Stimulated activated naive CD4-positive, alpha-beta T cell treated with Interleukin-2 at 50 U/mL for 16 hours (primary cell): ENCODE measurements around the gene MAPRE2.
"Not testable (repeated sequence)": the region's sequence is repeated elsewhere in the genome, so short reads cannot be mapped to it uniquely, and the experiment has no call there.

Experiments
- DNase-seq: peaks from one replicate; lab custom pipeline; 2025; lab: John Stamatoyannopoulos, UW

Gene MAPRE2

DNA sequence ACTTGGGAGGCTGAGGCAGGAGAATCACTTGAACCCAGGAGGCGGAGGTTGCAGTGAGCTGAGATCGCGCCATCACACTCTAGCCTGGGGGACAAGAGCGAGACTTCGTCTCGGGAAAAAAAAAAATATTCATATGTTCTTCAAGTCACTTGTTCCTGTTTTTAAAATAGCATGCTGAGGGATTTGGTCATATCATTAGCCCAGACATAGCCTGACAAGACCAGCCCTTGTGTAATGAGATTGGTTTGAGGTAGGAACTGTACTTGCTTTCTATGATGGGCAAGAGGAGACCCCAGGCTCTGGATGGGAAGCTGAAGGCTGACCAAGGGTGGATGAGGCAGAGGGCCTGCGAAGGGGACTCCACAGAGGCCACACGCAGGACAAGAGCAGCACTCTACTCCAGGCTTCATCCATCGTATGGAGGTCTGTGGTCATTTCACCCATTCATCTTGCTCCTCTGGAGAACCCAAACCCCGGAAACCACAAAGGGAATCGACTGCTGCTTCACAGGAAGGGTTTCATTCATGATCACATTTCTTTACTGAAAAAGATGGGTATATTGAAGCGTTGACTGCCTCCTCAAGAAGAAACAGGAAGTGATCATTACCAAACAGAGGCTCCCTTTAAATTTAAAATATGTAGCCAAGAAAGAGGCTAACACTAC is 112.5 kb downstream of the MAPRE2 start:
- DNase-seq = no peak

DNA sequence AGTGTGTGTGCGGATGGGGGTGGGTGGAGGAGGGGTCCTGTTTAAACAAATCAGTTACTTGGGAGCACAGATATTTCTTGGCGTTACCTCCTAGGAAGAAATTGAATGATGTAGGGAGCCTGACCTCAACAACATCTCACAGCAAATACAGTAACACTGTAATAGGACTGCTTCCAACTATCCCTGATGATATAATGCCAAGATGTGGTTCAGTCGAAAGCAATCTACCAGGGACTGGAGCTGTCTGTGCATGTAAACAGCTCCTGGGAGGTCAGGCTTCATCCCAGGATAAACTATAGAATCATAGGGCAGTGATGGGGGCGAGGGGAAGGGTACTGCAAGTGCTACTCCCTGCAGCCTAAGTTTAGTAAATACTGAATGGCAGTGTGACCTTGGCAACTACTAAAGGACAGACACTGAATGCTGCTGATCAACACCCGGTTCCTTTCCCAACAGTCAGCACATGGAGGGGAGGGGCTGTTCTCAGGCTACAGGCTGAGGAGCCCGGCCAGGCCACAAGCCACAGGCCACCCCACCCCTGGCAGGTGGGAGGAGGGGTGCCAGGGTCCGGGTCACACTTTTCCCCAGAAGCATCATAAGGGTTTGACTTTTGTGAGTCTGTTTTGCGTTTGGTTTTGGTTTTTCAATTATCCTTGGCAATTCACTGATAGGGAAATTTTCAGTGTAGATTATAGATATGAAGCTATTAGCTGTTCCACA is 114.3 kb downstream of the MAPRE2 start:
- DNase-seq = no peak

DNA sequence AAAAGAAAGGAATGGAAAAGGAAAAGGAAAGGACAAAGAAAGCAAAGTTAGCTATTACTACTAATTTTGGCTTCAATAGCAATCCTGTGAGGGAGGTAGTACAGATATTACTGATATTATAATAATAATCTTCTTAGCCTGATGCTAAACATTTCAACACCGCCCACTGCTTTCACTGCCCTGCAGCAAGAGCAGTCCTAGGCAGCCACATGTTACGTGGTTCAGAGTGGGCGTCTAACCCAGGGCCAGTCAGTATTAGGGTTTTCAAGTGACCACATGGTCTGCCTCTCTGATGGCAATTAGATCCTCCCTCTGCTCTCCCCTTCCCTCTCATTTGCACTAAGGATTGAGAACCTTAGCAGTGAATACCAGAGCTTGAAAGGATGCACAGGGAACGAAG is 116.0 kb downstream of the MAPRE2 start:
- DNase-seq = no peak

DNA sequence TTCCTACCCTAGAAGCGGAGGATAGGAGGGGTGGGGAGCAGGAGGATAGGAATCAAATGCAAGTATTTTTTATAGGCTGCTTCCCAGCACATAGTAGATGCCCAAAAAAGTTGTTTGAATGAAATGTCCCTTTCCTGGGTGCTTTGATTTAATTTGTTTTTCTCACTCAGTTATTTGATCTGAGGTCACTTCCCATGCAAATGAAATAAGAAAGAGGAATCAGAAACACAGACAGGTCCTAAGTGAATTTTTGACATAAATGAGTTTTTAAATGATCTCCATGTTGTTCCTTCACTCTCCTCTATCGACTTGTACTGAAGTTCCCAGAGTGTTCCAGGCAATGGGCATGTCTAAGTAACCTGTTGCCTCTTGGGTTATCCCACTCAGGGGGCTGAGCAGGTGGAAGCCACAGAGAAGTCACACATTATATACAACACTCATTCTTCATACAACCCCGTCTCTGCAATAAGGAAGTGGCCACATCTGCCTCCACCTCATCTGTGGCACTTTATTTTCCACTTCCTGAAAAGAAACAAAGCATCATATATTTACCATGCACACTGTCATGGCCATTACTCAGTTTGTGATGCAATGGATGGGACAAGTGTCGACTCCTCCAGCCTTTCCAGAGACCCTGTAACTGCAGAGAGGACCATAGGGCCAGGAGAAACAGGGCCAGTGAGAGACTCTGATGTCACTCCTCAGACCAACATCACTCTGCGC is 117.7 kb downstream of the MAPRE2 start:
- DNase-seq = no peak

DNA sequence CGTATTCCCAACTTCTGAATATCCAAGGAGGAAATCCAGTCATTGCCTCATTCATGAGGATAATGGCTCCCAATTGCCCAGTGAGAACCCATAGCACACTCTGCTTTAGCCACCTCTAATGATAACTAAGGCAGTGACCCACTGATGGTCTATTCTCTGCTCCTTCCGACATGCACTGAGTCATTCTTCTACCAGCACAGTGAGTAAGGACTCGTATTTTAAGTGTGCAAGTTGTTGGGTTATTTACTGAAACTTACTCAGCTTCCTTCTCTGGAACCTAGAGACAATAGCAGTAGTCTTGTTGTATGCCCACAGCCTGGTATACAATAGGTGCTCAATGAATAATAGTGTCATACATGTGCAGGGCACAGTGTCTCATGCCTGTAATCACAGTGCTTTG is 118.6 kb downstream of the MAPRE2 start:
- no peak for DNase-seq

DNA sequence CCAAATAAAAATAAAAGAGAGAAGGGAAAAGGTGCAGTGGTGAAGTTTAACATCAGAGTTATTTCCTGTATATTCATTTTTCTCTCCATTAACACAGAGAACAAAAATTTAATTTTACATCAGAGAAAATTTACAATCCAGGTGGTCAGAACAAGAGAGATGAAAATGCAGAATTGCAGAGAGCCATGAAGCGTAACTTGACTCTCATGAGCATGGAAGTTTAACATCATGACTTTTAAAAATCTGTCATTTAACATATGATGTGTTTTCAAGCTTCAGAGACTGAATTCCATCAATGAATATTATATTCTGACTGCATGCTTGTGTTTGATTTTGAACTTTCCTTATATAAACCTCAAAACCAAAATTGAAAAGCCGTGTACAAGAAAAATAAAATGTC is 120.3 kb downstream of the MAPRE2 start:
- no peak for DNase-seq

DNA sequence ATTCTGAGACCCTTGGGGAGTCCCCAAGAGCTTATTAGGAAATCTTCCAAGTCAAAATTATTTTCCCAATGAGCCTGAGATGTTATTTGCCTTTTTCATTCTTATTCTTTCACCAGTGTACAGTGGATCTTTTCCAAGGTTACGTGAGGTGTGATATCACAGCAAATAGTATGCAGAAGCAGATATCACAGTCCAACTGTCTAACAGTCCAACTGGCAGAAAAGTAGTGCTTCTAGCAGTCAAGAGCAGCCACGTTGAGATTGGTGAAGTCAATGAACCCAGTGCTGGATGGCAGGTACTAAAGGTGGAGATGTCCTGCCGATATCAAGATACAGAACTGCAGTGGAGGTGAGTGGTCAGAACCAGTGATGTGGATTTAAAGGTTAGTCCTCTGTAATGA is 120.7 kb downstream of the MAPRE2 start:
- no peak for DNase-seq

DNA sequence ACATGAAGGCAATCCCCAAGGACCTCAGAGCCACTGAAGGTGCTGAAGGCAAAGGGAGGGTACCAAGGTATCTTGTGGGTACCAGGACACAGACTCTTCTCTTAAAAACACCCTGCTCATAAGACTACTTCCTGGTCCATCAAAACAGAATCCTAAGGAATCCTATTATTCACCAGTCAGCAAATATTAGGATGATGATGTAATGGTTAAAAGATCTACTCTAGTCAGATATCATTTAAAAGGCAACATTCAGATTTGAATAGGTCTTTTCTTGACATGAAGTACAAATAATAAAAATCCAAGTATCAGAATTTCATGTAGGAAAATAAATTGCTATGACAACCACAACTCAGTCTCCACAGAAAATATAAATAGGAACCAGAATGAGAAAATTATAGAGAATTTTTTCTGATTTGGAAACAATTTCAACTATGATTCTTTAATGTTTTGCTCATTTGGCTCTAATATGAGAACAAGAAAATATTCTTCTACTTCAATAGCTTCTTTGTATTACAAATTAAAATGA is 121.9 kb downstream of the MAPRE2 start:
- DNase-seq = no peak

DNA sequence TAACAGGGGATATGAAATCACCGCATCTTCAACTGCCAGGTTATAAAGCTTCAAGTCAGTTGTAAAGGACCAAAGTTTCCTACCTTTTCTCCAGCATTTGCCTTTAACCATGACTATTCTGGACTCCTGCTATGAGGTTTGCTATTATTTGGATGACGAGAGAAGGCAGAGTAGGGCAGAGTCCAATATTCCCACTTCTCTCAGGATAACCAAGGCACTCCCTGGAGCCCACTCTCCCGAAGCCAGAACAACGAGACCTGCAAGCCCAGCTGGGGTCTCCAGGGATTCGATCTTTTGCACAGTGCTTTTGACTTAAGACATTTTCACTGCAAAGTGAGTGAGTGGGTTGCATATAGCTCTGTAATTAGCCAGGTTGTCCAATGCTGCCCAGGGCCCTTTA is 122.5 kb downstream of the MAPRE2 start:
- DNase-seq = no peak

DNA sequence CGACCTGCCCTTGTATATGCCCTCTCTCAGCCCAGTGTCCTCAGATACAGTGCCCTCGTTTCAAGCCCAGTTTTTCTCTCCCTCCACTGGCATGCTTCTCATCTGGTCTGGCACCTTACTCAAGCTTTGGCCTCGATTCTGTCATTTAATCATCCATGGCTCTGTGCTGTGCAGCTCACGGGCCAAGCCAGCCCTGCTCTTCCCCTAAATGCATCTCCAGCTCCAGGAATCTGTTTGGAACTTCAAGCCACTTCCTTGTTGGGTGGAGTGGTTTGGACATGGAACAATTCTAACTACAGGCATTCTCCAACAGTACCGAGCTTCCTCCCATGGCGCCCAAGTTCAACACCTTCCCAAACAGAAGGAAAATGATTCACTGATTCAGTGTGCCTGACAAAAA is 122.9 kb downstream of the MAPRE2 start:
- DNase-seq = no peak

DNA sequence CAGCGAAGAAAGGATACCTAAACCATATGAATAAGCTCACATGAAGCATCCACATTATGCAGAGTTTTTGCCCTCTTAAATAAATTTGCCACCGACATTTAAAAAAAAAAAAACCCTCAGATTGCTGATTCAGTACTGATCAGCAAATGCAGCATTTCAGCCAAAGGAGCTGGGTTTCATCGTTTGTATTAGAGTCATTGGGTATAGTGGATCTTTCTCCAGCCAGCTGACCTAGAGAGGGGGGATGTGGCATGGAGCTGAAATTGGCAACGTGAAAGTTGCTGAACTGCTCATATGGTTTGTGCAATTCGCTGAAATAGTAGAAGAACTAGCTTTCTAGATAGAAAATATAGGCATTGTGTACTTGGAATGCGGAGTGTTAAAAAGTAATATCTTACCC is 126.1 kb downstream of the MAPRE2 start:
- no peak for DNase-seq

DNA sequence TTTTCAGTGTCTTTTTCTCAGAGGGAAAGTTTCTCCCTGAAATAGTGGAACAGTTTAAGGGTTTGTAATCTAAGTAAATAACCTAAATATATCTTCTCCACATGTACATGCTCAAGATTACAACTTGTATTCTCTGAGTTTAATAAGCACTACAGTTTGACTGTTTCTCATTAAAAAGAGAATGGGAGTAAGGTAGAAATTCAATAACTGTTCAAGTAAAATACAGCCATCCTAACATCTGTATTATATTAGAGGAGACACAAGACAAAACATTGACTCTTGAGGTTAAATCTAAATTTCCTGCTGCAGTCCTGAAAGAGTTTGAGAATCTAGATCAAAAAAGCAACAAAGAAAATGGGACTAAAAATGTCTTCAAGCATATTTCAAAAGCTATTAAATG is 126.6 kb downstream of the MAPRE2 start:
- no peak for DNase-seq

DNA sequence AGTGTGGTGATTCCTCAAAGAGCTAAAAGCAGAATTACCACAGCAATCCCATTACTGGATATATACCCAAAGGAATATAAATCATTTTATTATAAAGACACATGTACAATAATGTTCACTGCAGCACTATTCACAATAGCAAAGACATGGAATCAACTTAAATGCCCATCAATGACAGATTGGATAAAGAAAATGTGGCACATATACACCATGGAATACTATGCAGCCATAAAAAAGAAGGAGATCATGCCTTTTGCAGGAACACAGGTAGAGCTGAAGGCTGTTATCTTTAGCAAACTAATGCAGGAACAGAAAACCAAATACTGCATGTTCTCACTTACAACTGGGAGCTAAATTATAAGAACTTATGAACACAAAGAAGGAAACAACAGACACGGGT is 129.1 kb downstream of the MAPRE2 start:
- DNase-seq = not testable (repeated sequence)

DNA sequence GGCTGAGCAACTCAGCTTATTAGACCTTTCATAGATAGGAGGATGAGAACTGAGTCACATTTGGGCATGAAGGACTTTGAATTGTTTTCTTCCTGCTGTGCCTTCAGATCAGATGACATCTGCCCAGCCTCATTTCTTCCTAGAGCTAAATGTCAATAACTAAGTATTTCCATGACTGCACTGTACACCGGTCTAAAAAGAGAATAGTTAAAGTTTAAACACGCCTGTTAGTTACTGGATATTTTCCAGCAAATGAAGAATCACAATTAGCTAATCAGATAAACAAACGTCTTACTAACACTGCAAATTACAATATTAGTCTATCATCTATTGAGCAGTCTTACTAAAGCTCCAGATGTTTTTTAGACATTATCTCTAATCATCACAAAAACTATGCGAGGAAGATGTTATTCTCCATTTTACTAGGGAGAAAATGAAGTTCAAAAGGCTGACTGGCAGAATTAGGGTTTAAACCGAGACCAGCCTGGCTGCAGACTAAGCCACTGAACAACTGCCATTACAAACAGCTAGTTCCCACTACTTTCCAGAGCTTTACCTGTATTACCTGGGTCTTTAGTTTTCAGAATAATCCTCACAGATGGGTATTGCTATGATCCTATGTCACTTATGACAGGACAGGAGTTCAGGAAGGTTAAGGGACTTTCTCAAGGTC is 130.2 kb downstream of the MAPRE2 start:
- no peak for DNase-seq

DNA sequence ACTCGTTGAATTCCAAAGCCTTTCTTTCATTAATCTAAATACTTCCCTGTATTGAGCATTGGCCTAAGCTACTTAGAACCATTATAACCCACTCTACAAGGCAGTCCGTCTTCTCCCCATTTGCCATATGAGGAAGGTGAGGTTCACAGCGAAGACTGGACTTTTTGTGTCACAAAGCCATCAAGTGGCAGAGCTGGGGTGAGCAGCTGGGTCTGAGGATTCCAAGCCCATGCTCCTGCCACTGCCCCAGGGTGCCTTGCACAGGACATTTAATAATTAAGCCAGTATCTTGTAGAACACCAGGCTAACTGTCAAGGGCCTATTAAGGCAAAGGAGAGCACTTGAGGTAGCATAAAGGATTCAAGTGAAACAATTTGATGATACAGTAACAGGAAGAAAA is 130.8 kb downstream of the MAPRE2 start:
- DNase-seq = no peak

DNA sequence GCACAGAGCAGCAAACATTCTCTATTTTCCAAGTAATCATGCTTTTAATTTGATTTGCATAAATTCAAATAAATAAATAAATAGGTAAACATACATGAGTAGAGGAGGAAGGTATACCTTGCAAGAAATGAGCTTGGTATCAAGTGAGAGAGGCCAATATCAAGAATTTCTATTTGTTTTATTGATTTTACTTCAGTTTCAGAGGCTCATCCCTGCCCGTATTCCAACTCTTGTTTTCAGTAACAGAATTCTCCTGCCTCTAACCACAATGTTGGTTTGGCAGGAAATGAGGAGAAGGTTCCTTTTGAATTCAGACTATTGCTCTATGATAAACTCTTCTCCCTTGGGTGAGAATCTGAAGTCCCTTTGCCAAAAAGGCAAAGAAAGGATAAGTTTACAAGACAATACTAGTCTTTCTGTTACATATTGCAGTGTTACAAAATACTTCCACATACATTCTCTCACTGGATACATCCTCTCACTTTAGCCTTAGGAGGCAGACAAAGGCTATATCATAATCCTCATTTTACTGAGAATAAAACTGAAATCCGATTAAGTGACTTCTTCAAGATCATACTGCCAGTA is 131.3 kb downstream of the MAPRE2 start:
- no peak for DNase-seq

DNA sequence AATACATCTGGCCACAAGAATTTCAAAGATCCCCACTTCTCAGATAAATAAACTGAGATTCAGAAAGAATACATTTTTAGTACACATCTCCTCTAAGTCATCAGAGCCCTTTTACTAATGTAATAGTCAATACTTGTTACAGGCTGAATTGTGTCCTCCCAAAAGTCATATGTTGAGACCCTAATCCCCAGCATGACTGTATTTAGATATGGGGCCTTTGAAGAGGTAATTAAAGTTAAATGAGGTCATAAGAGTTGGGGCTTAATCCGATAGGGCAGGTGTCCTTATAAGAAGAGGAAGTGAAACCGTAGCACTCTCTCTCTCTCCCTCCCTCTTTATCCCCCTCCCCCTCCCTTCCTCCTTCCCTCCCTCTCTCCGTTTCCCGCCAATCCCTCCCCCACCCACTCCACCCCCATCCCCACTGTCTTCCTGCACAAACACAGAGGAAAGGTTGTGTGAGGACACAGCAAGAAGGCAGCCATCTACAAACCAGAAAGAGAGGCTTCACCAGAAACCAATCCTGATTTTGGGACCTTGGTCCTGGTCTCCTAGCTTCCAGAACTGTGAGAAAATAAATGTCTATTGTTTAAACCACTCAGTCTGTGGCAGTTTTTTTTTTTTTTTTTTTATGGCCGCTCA is 133.0 kb downstream of the MAPRE2 start:
- no peak for DNase-seq

DNA sequence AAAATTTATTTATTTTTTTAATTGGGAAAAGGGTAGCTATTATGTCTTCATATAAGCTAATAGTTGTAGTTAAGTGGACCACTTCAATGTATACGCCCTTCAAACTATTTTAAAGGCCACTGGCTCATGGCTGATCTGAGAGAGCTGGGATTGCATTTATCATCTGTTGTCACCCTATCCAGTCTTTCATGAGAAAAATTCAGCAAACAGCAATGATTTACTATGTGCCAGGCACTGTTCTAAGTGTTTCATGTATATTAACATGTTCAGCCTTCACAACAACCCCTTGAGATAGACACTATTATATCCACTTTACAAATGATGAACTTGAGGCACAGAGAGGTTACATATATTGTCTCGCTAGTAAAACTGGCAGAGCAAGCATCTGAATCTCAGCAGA is 133.5 kb downstream of the MAPRE2 start:
- no peak for DNase-seq

DNA sequence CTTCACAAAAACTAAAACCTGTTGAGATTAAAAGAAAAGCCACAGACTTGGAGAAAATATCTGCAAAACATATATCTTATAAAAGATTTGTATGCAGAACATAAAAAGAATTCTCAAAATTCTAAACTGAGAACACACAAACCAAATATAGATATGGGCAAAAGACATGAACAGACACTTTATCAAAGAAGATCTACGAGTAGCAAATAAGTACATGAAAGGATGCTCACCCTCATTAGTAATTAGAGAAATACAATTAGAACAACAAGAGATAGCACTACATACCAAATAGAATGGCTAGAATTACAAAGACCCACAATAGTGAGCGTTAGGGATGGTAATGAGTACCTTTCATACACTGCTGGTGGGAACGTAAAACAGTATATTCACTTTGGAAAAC is 135.7 kb downstream of the MAPRE2 start:
- no peak for DNase-seq

DNA sequence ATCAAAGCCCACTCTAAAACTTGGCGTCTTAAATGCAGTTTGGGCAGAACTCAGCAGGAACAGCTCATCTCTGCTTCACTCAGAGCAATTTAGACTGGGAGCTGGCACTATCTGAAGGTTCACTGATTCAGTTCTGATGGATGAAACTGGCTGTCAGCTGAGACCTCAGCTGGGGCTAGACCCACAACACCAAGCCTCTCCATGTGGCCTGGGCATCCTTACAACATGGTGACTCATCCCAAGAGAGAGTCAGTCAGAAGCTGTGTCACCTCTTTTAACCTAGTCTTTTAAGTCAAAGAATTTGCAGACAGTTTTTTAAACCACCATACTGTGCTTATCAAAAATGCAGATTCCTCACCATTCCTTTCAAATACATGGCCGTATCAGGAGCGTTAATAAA is 137.0 kb downstream of the MAPRE2 start:
- no peak for DNase-seq

DNA sequence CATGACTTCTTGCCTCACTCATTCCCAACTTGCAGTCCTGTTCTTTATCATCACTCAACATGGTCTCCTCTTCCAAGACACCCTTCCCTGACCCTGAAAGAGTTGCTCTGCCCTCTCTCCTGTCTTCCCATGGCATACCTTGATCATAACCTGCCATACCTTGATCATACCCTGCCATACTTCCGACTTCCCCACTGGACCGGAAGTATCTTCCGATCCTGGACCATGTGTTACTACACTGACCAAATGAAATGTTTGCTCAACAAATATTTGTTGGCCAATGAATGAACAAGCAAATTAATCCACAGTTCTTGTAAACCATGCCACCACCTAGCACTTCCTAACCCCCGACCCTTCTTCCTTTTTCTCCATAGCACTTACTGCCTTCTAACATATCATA is 138.7 kb downstream of the MAPRE2 start:
- no peak for DNase-seq

DNA sequence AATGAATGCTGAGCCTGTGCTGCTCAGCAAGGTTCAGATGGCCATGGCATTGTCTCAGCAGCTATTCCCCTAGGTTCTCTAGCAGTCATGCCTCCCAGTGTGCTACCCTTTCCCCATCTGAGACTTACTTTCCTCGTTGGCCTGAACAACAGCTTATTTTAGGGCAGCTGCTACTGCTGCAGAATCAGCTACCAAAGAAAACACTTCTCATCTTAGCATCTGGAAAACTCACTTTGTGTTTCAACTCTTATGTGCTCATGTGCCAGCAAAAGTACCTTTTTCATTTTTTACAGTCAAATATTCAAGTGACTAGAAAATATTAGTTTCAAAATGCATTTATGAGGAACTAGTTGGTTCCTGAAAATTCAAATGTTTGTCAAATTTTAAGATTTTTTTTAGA is 139.2 kb downstream of the MAPRE2 start:
- DNase-seq = no peak
